Stimulated activated CD4-positive, alpha-beta T cell treated with anti-CD3 and anti-CD28 coated beads, Interleukin-2, amount 100 ng/mL, for 4 hours (primary cell): ENCODE data around the gene GPC5.
"Not testable (repeated sequence)": the region's sequence is repeated elsewhere in the genome, so short reads cannot be mapped to it uniquely, and the experiment has no call there.

Experiments
- DNase-seq: peaks from one replicate; pipeline ENCODE4 v3.0.0-alpha.2; 2020; ENCODE audit warnings: low read depth

The GPC5 gene

DNA sequence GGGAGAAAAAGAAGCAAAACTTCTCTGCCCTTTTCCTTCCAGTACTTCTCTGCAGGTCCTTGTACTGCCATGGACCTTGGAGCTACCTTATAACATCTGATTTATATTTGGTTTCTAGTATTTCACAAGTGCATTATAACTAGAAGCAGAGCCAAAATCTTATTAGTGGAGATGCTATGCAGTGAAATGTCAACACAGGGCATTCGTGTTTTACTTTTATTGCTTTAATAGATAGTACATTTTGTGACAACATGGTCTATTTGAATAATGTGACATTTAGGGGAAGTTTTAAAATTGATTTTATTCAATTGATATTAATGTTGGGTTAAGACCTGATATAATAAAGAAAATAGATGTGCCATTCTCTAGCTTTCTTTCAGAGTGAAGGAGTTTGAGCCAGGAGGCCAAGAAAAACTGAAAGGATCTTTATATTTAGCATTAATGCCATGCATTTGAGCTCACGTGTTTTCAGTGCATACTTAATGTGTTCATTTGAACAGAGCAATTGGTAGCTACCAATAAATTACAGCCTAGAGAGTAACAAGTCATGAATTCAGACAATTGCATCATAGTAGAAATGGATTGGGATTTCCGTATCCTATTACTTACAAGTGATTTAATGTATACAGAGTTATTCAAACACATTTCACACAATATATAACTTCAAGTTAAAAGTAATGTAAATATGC is 863.8 kb downstream of the GPC5 start:
- DNase-seq, result no peak

DNA sequence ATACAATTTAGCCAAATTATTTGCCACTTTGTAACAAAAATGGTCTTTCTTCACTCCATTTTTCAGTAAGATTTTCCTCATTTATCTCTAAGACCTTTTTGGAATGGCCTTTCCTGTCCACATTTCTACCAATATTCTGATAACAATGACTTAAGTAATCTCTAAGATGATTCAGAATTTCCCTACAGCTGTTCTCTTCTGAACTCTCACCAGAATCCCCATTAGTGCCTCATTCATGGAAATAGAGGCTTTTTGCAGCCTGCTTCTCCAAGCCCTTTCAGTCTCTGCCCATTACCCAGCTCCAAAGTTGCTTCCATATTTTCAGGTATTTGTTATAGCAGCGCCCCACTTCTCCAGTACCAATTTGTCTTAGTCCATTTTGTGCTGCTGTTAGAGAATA is 867.0 kb downstream of the GPC5 start:
- no peak for DNase-seq

DNA sequence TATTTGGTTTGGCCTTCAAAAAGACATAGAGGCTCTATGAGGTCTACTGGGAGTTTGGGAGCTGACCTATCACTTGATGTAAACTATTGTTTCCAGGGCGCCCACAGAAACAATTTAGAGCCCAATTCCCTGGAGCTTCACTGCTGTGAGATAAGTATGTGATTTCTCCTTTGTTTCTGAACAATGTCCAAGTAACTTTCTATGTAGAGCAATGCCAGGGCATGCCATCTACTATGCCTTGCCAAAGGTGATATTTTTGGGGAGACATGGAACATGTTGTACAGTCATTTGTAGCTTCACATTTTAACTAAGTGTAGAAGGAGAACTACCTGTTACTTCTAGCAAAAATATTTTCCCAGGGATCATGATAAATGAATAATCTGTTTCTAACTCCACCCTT is 872.6 kb downstream of the GPC5 start:
- DNase-seq, result no peak

DNA sequence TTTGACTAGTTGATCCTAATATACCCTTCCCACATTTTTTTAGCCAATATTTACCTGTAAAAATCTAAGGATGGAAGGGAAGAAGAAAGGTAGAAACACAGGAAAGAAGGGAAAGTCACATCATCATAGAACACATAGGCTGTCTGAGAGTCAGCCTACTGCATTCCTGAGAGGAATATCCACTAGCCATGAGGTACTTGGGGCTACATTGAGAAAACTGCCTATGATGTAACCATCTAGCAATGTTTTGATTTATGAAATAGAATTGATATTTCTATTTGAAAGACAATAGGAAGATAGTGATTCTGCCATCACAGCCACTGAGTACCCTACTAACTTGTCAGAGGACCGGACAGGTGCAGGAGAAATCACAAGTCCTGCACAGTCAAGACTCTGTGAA is 873.8 kb downstream of the GPC5 start:
- DNase-seq, result no peak

DNA sequence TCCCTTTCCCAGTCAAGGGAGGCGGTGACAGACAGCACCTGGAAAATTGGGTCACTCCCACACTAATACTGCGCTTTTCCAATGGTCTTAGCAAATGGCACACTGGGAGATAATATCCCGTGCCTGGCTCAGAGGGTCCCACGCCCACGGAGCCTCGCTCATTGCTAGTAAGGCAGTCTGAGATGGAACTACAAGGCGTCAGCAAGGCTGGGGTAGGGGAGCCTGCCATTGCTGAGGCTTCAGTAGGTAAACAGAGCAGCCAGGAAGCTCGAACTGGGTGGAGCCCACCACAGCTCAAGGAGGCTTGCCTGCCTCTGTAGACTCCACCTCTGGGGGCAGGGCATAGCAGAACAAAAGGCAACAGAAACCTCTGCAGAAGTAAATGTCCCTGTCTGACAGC is 882.6 kb downstream of the GPC5 start:
- DNase-seq, result not testable (repeated sequence)

DNA sequence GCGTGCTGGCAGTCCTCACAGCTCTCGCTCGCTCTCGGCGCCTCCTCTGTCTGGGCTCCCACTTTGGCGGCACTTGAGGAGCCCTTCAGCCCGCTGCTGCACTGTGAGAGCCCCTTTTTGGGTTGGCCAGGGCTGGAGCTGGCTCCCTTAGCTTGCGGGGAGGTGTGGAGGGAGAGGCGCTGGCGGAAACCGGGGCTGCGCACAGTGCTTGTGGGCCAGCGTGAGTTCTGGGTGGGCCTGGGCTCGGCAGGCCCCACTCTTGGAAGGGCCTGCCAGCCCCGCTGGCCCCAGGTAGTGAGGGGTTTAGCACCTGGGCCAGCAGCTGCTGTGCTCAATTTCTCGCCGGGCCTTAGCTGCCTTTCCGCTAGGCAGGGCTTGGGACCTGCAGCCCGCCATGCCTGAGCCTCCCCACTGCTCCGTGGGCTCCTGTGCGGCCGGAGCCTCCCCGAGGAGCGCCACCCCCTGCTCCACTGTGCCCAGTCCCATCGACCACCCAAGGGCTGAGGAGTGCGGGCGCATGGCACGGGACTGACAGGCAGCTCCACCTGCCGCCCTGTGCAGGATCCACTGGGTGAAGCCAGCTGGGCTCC is 892.4 kb downstream of the GPC5 start:
- DNase-seq, result not testable (repeated sequence)

DNA sequence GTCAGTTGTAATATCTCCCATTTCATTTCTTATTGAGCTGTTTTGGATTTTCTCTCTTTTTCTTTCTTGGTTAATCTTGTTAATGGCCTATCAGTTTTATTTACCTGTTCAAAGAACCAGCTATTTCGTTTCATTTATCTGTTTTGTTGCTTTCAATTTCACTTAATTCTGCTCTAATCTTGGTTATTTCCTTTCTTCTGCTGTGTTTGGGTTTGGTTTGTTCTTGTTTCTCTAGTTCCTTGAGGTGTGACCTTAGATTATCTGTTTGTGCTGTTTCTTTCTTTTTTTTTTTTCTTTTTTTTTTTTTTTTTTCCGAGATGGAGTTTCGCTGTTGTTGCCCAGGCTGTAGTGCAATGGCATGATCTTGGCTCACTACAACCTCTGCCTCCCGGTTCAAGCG is 896.1 kb downstream of the GPC5 start:
- not testable (repeated sequence) for DNase-seq

DNA sequence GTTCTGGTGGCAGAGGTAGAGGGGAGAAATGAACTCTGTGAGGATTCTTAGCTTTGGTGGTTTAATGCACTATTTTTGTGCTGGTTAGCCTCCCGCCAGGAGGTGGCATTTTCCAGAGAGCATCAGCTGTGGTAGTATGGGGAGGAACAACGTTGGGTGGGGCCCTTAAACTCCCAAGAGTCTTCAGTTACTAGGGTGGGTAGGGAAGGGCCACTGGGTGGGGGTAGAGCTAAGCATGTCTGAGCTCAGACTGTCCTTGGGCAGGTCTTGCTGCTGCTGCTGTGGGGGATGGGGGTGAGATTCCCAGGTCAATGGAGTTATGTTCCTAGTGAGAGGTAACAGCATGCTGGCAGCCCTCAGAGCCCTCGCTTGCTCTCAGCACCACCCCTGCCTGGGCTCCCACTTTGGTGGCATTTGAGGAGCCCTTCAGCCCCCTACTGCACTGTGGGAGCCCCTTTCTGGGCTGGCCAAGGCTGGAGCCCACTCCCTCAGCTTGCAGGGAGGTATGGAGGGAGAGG is 897.8 kb downstream of the GPC5 start:
- DNase-seq, result not testable (repeated sequence)

DNA sequence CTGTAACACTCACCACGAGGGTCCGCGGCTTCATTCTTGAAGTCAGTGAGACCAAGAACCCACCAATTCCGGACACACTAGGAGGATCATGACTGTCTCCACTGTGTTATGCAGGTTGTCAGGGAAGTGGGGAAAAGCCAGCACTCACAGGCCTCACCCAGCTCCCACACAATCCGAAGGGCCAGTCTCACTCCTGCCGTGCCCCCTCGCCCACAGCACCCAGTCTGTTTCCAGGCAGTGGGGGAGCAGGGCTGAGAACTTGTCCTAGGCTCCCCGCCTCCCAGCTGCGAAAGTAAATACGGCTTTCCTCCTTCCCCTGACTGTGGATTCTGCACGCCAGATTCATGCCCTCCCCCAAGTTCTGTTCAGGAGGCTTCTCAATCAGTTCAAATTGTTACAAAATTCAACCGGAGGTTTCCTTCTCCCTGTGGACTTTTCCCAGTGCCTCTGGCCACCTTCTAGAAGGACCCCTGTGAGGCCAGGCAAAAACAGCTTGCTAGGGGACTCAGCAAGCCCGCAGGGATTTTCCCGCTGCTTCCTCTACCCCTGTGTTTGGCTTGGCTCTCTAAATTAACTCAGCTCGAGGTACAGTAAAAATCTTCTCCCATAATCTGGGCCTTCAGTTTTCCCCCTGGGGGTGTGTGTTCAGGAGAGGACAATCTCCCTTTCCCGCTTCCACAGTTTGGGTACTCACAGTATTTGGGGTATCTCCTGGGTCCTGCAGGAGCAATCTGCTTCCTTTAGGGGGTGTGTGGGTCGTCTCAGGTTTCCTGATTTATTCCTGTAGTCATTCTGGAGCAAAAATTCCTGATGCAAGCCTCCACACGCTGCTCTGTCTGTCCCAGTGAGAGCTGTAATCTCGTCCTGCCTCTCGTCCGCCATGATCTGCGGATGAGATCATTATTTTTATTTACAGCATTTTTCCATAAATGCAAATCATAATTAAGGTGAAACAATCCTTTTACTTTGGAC is 899.8 kb downstream of the GPC5 start:
- no peak for DNase-seq

DNA sequence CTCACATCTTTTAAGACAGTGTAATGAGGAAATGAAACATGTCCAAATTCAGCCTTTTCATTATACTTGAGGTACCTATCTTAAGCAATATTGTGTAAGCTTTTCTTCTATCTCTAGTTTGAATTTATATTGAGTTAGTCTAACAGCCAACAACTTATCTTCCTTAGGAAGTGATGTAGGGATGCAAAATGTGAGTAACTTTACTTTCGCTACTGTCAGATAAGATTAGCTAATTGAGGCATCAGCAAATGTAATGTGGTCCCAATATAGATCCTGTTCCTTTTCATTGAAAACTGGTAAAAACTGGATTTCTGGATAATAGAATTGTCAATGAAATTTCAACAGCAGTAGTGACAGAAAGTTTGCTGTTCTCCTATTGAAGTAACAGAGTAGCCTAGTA is 902.2 kb downstream of the GPC5 start:
- DNase-seq, result no peak

DNA sequence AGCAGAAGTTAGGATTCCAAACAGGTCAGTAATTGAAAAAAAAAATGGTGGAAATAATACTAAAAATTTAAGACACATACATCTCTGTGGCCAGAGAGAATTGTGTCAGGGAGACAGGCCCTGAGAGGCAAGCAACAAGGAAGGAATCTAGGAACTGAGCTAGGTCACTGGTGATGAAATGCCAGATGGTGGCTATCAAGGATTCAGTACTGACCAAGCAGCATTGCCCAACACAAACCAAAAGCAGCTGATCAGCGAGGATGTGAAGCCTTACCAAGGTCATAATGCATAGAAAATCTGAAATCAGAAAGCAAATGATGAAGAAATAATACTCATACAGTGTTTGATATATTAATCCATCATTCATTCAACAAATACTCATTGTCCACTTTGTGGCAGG is 905.0 kb downstream of the GPC5 start:
- DNase-seq, result no peak

DNA sequence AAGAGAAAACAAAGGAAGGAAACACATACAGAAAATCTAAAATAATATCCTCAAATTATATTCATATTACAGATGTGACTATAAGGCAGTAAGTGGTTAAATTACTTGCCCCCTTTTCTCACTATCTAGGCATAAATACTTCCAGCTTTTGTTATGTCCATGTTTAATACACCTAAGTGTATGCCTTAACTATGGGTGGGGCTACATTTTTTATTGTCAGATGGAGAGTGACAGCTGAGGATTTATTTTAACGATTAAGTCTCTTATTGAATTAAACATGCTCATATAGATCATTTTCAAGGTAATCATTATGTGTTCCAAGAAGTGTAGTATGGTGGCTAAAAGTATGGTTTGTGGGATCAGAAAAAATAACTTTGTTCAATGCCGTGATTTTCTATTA is 909.3 kb downstream of the GPC5 start:
- DNase-seq, result no peak

DNA sequence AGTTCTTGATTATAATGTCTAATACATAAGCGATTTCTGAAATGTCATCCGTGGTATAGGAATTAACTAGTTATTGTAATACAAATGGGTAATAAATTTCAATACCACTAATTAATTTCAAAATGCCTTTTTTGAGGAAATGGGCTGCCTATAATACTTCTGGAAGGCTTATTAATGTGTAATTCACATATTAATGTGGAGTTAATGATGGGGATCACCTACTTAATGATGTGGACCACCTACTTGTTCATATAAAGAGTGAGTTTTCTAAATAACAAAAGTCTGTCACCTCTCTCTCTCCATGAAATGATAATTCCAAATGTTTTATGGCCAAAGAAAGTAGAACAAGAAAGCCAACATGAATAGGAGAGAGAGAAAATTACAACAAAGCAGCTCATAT is 914.4 kb downstream of the GPC5 start:
- DNase-seq, result no peak

DNA sequence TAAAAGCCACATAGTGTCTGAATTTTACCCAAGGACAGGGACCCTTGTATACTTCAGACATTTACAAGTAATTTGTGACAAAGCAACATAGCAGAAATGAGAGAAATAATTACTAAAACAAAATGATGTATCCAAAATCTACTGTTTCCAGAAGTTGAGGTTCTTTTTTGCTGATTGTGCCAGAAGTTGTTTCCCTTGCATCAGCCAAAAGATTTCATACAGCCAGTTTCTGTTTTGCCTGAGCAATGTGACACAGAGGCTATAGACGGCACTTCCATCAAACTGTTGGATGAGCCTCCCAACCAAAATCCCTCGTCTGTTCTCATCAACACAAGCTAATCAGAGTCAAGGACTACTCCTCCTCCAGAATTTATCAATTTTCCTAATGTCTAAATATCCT is 915.0 kb downstream of the GPC5 start:
- no peak for DNase-seq

DNA sequence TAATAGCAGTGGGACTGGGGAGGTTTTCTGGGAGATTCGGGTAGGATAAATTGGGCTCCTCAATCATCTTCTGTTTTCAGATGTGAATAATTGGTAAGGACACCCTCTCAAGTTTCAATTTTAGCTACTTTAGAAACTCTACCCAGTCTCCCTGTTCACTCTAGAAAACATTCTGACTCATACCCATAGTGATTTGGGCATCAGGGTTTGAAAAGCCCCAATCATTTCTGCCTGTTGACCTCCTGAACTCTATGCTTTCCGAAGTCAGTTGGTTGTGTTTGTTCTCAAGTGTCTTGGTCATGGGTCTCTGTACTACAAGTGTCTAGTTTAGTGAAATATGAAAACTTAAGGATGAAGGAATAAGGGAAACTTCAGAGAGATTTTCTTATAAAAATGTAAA is 916.8 kb downstream of the GPC5 start:
- no peak for DNase-seq

DNA sequence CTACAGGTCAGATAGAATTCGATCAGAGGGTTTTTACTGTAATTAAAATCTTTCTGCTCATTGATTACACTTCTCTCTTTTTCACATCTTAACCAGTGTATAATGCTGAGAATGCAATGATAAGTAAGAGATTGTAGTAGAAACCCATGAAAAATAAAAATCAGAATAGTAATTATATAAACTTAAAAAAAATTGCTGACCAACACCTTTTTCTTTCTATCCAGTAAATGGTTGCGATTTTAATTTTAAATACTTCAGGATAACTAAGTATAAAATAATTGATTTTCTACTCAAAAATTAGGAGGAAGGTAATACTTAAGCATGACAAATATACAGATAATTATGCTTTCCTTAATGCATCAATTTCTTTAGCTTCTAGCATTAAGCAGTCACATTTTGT is 917.6 kb downstream of the GPC5 start:
- DNase-seq, result no peak

DNA sequence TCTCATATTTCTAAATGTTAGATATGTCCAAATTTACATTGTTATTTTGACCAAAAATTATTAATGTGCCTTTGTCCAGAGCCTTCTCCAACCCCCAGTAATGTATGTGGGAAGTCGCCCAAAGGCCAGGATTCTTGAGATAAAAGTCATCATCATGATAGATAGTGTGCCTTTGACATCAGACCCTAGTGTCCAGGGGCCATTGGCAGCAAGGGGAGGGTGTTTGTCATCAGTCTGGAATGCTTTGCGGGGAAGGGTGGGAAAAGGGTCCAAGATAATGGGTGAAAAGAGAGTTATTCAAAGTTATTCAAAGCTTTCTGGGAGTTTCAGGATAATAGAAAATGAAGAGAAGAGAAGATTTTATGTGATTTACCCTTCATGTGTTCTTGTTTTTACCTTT is 918.6 kb downstream of the GPC5 start:
- no peak for DNase-seq

DNA sequence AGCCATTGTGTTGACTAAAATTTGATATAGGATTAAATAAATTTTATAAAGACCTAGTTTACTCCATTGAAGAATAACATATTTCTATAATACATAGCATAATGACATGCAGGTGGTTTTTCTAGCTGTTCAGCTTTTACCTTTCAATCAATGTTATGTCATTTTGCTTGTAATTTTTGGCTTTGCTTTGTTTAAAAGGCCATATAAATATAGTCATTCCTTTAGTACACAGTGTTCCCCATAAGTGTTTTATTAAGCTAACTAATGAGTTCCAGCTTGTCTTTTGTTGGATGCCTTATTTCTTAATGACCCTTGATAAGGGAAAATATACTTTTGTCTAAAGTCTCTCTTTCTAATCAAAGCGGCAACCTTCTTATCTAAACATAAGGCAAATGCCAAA is 921.9 kb downstream of the GPC5 start:
- DNase-seq, result no peak

DNA sequence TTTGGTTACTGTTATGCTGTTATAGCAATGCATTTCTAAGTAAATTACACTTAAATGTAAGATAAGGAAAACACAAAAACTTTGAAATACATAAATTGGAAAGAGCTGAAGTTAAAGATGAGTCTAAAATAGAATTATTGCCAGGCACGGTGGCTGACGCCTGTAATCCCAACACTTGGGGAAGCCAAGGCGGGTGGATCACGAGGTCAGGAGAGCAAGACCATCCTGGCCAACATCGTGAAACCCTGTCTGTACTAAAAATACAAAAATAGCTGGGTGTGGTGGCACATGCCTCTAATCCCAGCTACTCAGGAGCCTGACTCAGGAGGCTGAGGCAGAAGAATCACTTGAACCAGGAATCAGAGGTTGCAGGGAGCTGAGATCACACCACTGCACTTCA is 922.8 kb downstream of the GPC5 start:
- no peak for DNase-seq

DNA sequence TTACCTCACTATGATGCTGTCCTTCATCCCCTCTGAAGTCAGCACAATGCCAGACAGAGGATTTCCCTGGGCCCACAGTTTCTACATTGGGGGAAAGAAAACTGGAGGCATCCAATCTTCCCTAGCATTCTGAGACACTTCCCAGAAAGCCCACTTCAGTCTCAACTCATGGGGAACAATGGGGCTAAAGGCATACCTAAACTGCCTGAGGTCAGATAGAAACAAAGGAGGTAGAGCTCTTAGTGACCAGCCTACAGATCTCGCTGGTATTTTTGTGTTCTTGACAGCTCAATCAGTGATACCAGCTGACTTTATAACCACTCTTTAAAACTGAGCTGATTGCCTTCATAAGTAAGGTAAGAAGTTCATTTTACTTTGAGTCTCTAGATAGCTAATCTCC is 947.2 kb downstream of the GPC5 start:
- no peak for DNase-seq

DNA sequence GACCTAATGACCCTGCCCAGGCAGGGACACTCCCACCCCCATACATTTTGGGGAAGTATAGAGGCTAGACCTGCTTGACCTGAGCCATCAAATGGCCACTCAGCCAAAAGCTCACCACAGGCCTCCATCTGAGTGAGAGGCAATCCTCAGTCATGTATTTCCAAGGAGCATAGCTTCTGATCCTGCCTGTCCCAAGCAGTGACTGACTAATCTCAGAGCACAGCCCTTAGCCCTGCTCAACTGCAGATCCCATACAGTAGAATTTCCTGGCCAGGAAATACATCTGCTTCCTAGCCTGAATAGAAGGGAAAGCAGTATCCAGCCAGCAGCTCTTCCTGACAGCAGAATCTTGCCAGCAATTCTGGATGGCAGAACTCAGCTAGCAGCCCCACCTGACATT is 947.6 kb downstream of the GPC5 start:
- DNase-seq, result no peak

DNA sequence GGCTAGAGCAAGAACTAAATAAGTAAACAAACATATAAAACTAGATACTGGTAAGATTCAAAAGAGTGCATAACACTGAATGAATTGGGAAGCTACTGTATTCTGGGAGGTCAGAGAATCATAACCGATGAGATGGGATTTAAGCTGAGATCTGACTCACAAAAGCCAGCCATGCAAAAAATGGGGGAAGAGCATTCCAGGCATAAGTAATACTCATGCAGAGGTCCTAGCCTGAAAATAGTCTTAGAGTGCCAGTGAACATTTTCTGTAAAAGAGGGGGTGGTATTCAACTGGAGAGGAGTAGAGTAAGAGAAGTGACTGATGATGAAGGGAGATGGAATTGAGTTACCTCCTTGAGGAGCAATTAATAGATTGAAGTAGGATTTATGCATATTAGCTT is 956.2 kb downstream of the GPC5 start:
- no peak for DNase-seq

DNA sequence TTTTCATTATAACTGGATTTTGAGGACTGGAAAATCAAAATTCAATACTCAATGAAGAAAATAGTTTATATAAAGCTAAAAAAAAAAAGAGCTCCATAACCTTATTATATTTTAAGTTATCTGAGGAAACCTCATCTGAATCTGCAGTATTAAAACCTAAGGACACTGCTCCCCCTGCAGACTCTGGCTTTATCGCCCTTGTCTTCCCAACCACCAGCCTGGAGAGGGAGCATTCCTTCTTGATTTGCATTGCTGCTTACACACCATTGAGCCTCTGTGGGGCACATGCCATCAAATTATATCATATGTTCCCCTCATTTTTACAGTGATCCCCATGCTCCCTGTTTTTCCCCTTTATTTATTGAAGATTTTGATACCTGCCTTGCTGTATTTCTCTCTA is 956.8 kb downstream of the GPC5 start:
- DNase-seq, result no peak
